ENCODE measurements around the gene RRP1B.

Gene RRP1B

DNA sequence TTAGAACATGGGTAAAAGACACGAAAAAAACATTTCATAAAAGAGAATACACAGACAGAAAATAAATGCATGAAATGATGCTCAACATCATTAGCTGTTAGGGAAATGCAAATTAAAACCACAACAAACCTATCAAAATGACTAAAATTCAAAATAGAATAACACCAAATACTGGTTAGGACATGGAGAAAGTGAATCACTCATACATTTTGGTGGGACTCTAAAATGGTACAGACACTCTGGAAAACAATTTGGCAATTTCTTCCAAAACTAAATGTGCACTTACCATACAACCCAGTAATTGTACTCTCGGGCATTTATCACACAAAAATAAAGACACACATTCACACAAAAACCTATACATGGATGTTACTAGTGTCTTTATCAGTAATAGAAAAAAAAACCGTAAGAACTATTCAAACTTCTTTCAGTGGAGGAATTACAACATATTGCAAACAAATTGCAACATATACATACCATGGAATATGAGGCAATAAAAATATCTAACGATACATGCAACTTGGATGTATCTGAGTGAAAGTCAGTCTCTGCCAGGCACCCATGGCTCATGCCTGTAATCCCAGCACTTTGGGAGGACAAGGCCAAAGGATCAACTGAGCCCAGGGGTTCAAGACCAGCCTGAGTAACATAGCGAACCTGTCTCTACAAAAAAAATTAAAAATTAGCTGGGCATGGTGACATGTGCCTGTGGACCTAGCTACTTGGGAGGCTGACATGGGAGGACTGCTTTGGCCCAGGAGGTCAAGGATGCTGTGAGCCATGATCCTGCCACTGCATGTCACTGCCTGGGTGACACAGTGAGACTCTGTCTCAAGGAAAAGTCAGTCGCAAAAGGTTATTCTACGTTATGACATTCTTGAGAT lies 19.6 kb upstream of the RRP1B start:
- no peak for DNase-seq (ENCODE audit: low spot score)

DNA sequence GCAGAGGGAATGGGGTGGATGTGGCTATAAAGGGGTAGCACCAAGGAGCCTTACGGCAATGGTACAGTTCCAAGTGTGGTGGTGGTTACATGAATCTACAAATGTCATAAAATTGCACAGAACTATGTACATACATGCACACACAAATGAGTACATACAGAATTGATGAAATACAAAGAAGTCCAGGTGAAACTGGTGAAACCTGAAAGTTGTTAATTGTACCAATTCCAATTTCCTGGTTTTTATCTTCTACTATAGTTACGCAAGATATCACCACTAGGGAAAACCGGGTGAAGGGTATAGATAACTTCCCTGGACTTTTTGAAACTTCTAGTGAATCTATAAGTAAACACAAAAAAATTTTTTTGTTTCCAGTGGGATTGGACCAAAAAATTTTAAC lies 19.0 kb upstream of the RRP1B start:
- TF ChIP-seq, protein P1, sequence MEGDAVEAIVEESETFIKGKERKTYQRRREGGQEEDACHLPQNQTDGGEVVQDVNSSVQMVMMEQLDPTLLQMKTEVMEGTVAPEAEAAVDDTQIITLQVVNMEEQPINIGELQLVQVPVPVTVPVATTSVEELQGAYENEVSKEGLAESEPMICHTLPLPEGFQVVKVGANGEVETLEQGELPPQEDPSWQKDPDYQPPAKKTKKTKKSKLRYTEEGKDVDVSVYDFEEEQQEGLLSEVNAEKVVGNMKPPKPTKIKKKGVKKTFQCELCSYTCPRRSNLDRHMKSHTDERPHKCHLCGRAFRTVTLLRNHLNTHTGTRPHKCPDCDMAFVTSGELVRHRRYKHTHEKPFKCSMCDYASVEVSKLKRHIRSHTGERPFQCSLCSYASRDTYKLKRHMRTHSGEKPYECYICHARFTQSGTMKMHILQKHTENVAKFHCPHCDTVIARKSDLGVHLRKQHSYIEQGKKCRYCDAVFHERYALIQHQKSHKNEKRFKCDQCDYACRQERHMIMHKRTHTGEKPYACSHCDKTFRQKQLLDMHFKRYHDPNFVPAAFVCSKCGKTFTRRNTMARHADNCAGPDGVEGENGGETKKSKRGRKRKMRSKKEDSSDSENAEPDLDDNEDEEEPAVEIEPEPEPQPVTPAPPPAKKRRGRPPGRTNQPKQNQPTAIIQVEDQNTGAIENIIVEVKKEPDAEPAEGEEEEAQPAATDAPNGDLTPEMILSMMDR (IDR thresholded peaks at IDR 0.05; ENCODE audit: extremely low read depth, insufficient read depth, missing control alignments), result no peak
- no peak for DNase-seq (ENCODE audit: low spot score)
- in situ Hi-C loops (cut with MboI; ENCODE audit: low pct_unique_long_range_greater_than_20kb, low sequenced_read_pairs, unreplicated experiment), result no loop called here

More for the DNA sequence above, 19.6 kb upstream of the RRP1B start:
- in situ Hi-C loops (cut with MboI; ENCODE audit: low pct_unique_long_range_greater_than_20kb, low sequenced_read_pairs, unreplicated experiment), result no loop called here
- TF ChIP-seq, protein P1 (IDR thresholded peaks at IDR 0.05; ENCODE audit: extremely low read depth, insufficient read depth, missing control alignments), result no peak

DNA sequence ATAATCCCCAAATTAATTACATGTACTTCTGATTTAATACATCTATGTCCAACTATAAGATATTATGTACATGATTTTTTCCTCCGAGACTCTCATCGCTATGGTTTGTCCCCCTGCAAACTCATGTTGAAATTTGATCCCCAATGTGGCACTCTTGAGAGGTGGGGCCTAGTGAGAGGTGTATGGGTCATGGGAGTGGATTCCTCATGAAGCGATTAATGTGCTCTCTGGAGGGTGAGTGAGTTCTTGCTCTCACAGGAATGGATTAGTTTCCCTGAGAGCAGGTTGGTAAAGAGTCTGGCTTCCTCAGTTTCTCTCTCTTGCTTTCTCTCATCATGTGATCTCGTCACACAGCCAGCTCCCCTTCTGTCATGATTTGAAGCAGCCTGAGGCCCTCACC lies 16.2 kb upstream of the RRP1B start:
- TF ChIP-seq, protein P1 (IDR thresholded peaks at IDR 0.05; ENCODE audit: extremely low read depth, insufficient read depth, missing control alignments), result no peak
- in situ Hi-C loops (cut with MboI; ENCODE audit: low pct_unique_long_range_greater_than_20kb, low sequenced_read_pairs, unreplicated experiment), result no loop called here
- no peak for DNase-seq (ENCODE audit: low spot score)

DNA sequence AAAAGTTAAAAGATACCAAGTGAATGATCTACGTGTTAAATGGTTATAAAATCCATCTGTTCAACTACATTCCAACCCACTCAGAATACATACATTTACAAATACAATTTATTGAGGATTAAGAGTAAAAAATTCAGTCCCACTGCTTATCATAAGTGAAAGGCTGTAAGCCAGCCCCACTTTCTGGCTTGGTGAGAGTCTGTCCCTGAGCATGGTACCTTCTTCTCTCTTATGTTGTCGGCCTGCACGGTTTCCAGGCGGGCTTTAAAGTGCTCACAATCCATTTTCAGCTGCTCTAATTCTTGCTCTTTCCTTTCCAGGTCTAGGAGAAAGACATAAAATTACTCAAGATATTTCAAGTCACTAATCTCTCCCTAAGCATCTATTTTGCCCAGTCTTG lies 15.3 kb upstream of the RRP1B start:
- TF ChIP-seq, protein P1 (IDR thresholded peaks at IDR 0.05; ENCODE audit: extremely low read depth, insufficient read depth, missing control alignments), result no peak
- no peak for DNase-seq (ENCODE audit: low spot score)
- in situ Hi-C loops (cut with MboI; ENCODE audit: low pct_unique_long_range_greater_than_20kb, low sequenced_read_pairs, unreplicated experiment), result no loop called here

DNA sequence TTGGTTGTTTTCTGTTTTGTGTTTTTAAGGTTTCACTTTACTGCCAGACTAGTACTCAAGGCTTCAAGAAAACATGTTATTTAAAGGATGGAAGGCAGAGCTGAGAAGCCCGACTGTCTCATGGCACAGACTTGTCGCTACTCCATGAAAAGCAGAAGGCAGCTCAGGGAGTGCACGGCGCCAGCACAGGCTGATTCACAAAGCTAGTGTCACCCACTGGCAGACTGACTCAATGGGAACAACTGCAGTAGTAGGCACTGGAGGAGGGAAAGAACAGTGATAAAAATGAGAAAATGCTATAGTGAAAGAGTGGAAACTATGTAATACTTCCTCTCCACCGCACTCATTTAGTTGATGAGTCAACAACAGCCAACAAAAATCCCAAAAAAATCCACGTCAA lies 14.8 kb upstream of the RRP1B start:
- TF ChIP-seq, protein P1 (IDR thresholded peaks at IDR 0.05; ENCODE audit: extremely low read depth, insufficient read depth, missing control alignments), result no peak
- no peak for DNase-seq (ENCODE audit: low spot score)
- in situ Hi-C loops (cut with MboI; ENCODE audit: low pct_unique_long_range_greater_than_20kb, low sequenced_read_pairs, unreplicated experiment), result no loop called here

DNA sequence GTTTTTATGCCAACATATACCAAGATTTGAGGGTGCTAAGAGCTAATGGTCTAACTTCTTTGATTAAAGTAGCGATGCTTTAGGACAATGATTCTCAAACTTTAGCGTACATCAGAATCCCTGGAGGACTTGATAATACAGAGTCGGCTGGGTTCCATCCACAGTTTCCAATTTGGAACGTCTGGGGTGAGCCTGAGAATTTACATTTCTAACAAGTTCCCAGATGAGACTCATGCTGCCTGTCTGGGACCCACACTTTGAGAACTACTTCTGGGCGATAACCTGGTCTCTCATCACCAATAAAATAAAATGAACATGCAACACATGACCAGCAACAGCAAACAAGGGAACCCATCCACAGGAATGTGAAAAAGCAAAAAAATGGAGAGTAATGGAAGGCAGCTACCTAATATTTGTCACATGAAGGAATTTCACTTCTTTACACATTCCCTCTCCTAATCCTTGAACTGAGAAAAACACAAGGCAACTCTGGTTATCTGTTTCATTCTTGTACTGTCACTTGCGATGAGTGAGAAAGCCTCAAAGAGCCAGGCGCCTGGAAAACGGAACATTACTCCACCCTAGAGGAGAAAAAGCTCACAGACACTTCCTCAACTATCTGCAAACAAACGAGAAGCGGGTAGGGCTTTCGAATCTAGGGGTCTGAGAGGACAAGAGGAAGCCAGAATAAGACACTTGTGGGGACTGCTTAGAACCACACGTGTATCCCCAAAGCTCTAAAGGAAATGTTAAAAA lies 14.0 kb upstream of the RRP1B start:
- TF ChIP-seq, protein P1 (IDR thresholded peaks at IDR 0.05; ENCODE audit: extremely low read depth, insufficient read depth, missing control alignments), result peak; percentile 51
- in situ Hi-C loops (cut with MboI; ENCODE audit: low pct_unique_long_range_greater_than_20kb, low sequenced_read_pairs, unreplicated experiment), result no loop called here
- peak; percentile 61 for DNase-seq (ENCODE audit: low spot score)
